Activated CD8-positive, alpha-beta T cell treated with anti-CD3 and anti-CD28 coated beads for 36 hours (primary cell): ENCODE results near the gene AGMAT. TPM values are rescaled to one million over a fixed set of nuclear protein-coding genes. Genes with fewer than 3 reads are reported as not detected.

Experiments used
- ATAC-seq: fragments of 200-7000 bp; cut with Tn5 transposase; one replicate; pipeline ENCODE4 v1.10.0; 2021; ENCODE audit warnings: mild to moderate bottlenecking, moderate library complexity
- CTCF ChIA-PET: fragments of 350-600 bp; sonication (Branson Sonifier 250); formaldehyde crosslinking; loops from one replicate; lab custom pipeline; 2021; ENCODE audit warnings: antibody characterized with exemption; lab: Charles Lee
- POLR2A ChIA-PET: fragments of 350-600 bp; sonication (Branson Sonifier 250); formaldehyde crosslinking; loops from one replicate; lab custom pipeline; 2021; ENCODE audit warnings: antibody characterized with exemption; lab: Charles Lee
- DNase-seq: peaks from one replicate; pipeline ENCODE4 v3.0.0-alpha.2; 2020
- H3K27ac Mint-ChIP-seq: one replicate; pipeline ENCODE4 v1.8.0; 2021; ENCODE audit warnings: mild to moderate bottlenecking, mixed read lengths
- H3K27me3 Mint-ChIP-seq: one replicate; pipeline ENCODE4 v1.8.0; 2021; ENCODE audit warnings: mixed read lengths
- H3K36me3 Mint-ChIP-seq: one replicate; pipeline ENCODE4 v1.8.0; 2021; ENCODE audit warnings: low read depth, mixed read lengths
- H3K4me1 Mint-ChIP-seq: one replicate; pipeline ENCODE4 v1.8.0; 2021; ENCODE audit warnings: low read depth, mixed read lengths
- H3K4me3 Mint-ChIP-seq: one replicate; pipeline ENCODE4 v1.8.0; 2021; ENCODE audit warnings: mild to moderate bottlenecking, moderate library complexity, mixed read lengths
- H3K9me3 Mint-ChIP-seq: one replicate; pipeline ENCODE4 v1.8.0; 2021; ENCODE audit warnings: mixed read lengths
- CTCF ChIP-seq: fragments of 200-600 bp; IDR thresholded peaks from one replicate; pipeline ENCODE4 v1.8.0; 2022; ENCODE audit warnings: antibody characterized with exemption, mild to moderate bottlenecking
- intact Hi-C: fragments of 100-400 bp; cut with micrococcal nuclease; formaldehyde crosslinking; loops from one replicate; pipeline ENCODE4 v1.10.0; 2022
- total RNA-seq, 2 experiments: library from RNA; stranded (reverse); gene quantifications; one replicate each; pipeline ENCODE4 v1.2.3, GENCODE V29; 2021

The AGMAT gene
- total RNA-seq, 2 experiments from 2014 or later = 21.6 to 21.9 TPM

- Mint-ChIP-seq H3K27me3 (no peaks in the 10 kb centered on the region), H3K36me3 (peaks cover 1% of the 10 kb centered on the region), H3K4me3 (peak overlapping the region; percentile 79), H3K27ac (peak overlapping the region; percentile 98), H3K9me3 (no peaks in the 10 kb centered on the region), H3K4me1 (peaks cover 45% of the 10 kb centered on the region)
- DNase-seq (peak; percentile 100), ATAC-seq (peak; percentile 4)
- no peak for TF ChIP-seq CTCF
- intact Hi-C loops = loop anchor here (5.0 kb wide), 1 partner anchor 92 kb away; the partner anchor contains the start of gene DDI2
- ChIA-PET POLR2A (interaction anchor here (0.6 to 1.4 kb wide), 3 partner anchors 16 to 309 kb away, joined by 3 read pairs; no protein-coding TSS in a partner anchor), CTCF (no interaction called here)
Observed at GRCh38 chr1:15525050-15526020, 59.5 kb downstream of the AGMAT start.

- peaks cover 45% of the 10 kb centered on the region for H3K4me1 Mint-ChIP-seq
- ChIA-PET CTCF (interaction anchor here (0.8 to 1.2 kb wide), 2 partner anchors 9 to 92 kb away, joined by 4 to 5 read pairs; no protein-coding TSS in a partner anchor), POLR2A (no interaction called here)
- no peak for TF ChIP-seq CTCF
- H3K9me3 Mint-ChIP-seq = no peaks in the 10 kb centered on the region
- peak overlapping the region; percentile 79 for H3K4me3 Mint-ChIP-seq
- ATAC-seq (peak; percentile 77), DNase-seq (peak; percentile 100)
- H3K36me3 Mint-ChIP-seq = no peaks in the 10 kb centered on the region
- H3K27ac Mint-ChIP-seq = peak overlapping the region; percentile 98
- intact Hi-C loops = loop anchor here (5.0 kb wide), 1 partner anchor 93 kb away; the partner anchor contains the start of gene DDI2
- H3K27me3 Mint-ChIP-seq = no peaks in the 10 kb centered on the region
Observed at GRCh38 chr1:15524283-15525049, 60.4 kb downstream of the AGMAT start.

GRCh38 chr1:15524021-15524282, 60.9 kb downstream of the AGMAT start, which contains the start of gene CASP9:
TSS of gene CASP9 (minus strand) at chr1:15524215. CDS start at chr1:15524200, 15 bp downstream.
- Mint-ChIP-seq H3K27me3 (no peaks in the 10 kb centered on the region), H3K27ac (peak within 1 kb of the TSS; percentile 98), H3K4me3 (peak within 1 kb of the TSS; percentile 79), H3K4me1 (peaks cover 44% of the 10 kb centered on the region), H3K9me3 (no peaks in the 10 kb centered on the region), H3K36me3 (no peaks in the 10 kb centered on the region)
- ChIA-PET POLR2A (no interaction called here), CTCF (interaction anchor here (0.8 to 1.2 kb wide), 2 partner anchors 9 to 92 kb away, joined by 4 to 5 read pairs; no protein-coding TSS in a partner anchor)
- no peak for ATAC-seq
- no peak for DNase-seq
- intact Hi-C loops = no loop called here
- TF ChIP-seq CTCF = no peak

GRCh38 chr1:15523104-15524020, 61.5 kb downstream of the AGMAT start:
- no peaks in the 10 kb centered on the region for H3K36me3 Mint-ChIP-seq
- no peak for DNase-seq
- no peaks in the 10 kb centered on the region for H3K27me3 Mint-ChIP-seq
- no peak for ATAC-seq
- CTCF ChIA-PET = interaction anchor here (0.8 to 1.2 kb wide), 2 partner anchors 8 to 91 kb away, joined by 4 to 5 read pairs; no protein-coding TSS in a partner anchor
- TF ChIP-seq CTCF = no peak
- no peaks in the 10 kb centered on the region for H3K9me3 Mint-ChIP-seq
- POLR2A ChIA-PET = no interaction called here
- peak overlapping the region; percentile 98 for H3K27ac Mint-ChIP-seq
- H3K4me3 Mint-ChIP-seq = peak overlapping the region; percentile 79
- peaks cover 40% of the 10 kb centered on the region for H3K4me1 Mint-ChIP-seq
- intact Hi-C loops = no loop called here
